ENCODE results near the gene KIDINS220.

The KIDINS220 gene

DNA sequence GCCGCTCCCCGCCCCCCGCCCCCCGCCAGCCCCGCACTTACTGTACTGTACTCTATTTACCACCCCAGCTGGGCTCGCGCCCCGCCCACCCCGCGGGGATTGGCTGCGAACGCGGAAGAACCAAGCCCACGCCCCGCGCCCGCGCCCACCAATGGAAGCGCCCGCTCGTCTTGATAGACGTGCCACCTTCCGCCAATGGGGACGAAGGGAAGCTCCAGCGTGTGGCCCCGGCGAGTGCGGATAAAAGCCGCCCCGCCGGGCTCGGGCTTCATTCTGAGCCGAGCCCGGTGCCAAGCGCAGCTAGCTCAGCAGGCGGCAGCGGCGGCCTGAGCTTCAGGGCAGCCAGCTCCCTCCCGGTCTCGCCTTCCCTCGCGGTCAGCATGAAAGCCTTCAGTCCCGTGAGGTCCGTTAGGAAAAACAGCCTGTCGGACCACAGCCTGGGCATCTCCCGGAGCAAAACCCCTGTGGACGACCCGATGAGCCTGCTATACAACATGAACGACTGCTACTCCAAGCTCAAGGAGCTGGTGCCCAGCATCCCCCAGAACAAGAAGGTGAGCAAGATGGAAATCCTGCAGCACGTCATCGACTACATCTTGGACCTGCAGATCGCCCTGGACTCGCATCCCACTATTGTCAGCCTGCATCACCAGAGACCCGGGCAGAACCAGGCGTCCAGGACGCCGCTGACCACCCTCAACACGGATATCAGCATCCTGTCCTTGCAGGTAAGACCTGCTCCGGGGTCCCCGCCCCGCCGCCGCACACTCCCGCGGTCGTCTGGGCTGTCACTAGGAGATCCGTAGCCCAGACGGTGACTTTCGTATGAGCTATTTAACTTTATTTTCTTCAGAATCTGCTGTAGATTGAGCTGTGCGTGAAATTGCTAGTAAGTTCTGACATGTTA, 155.4 kb downstream of the KIDINS220 start, which contains the start of gene ID2:
Gene ID2, plus strand, starts transcription at position 271 of the 907 bp plus-strand sequence. Its CDS starts 110 bp downstream, at position 381.
- Histone ChIP-seq H3K4me1 (ENCODE audit: control insufficient read depth, insufficient read depth, low read length) (peaks cover 44% of the 10 kb centered on the region), H3K9ac (ENCODE audit: low read length in 2 of 2) (peak within 1 kb of the TSS; percentile 87 to 98), H3K27me3 (ENCODE audit: control insufficient read depth in 1 of 2, insufficient read depth in 2 of 2, low read length in 2 of 2) (no peaks in the 10 kb centered on the region), H3K9me3 (ENCODE audit: control insufficient read depth in 2 of 2, low read length in 2 of 2) (no peaks in the 10 kb centered on the region), H3K27ac (ENCODE audit: low read length) (peak within 1 kb of the TSS; percentile 96), H3K36me3 (ENCODE audit: control insufficient read depth in 2 of 2, insufficient read depth in 2 of 2, low read length in 2 of 2) (no peaks in the 10 kb centered on the region), H3K4me3 (ENCODE audit: low read length in 2 of 2) (peak within 1 kb of the TSS; percentile 97 to 99)

DNA sequence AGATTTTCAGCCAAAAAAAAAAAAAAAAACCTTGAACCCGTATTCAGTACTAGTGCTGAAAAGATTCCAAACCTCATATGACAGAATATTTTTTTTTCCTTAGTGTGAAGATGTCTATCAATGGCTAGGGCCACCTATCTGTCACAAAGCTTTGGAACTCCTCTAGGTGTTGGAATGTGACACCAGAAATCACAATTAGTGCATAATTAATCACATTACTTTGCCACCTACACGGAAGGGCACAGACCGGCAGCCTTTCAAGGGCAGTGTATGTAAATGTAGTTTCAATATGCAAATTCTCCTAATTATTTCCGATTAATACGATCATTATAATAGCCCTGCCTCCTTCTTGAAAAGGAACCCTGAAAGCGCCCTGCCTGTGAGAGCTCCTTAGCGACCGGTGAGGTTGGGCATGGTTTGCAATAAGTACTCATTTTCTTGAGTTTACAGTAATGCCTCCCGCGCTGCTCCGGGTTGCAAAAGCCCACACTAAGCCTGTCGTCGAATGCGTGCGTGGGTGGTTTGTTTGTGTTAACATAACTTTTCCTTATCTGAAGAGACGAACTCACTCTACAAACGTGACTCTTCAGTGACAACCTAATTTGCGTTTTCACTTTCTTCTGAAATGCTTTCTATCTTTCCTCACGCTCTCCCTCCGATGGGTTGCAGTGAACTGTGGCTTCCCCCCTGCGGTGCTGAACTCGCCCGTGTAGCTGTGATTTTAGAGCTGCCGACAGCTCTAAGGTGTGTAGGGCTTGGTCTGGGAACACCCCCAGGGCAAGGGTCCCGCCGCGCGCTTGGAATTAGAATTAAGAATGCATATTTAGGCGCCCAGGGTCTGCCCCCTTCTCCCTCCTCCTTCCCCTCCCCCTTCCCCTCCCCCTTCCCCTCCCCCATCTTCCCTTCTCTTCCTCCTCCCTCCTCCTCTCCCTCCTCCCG, 156.3 kb downstream of the KIDINS220 start:
- Histone ChIP-seq H3K9me3 (ENCODE audit: control insufficient read depth in 2 of 2, low read length in 2 of 2) (no peaks in the 10 kb centered on the region), H3K4me3 (ENCODE audit: low read length in 2 of 2) (peak overlapping the region; percentile 81 to 83), H3K9ac (ENCODE audit: low read length in 2 of 2) (peak overlapping the region; percentile 78 to 86), H3K27me3 (ENCODE audit: control insufficient read depth in 1 of 2, insufficient read depth in 2 of 2, low read length in 2 of 2) (no peaks in the 10 kb centered on the region), H3K27ac (ENCODE audit: low read length) (peak overlapping the region; percentile 96), H3K4me1 (ENCODE audit: control insufficient read depth, insufficient read depth, low read length) (peaks cover 50% of the 10 kb centered on the region), H3K36me3 (ENCODE audit: control insufficient read depth in 2 of 2, insufficient read depth in 2 of 2, low read length in 2 of 2) (no peaks in the 10 kb centered on the region)

DNA sequence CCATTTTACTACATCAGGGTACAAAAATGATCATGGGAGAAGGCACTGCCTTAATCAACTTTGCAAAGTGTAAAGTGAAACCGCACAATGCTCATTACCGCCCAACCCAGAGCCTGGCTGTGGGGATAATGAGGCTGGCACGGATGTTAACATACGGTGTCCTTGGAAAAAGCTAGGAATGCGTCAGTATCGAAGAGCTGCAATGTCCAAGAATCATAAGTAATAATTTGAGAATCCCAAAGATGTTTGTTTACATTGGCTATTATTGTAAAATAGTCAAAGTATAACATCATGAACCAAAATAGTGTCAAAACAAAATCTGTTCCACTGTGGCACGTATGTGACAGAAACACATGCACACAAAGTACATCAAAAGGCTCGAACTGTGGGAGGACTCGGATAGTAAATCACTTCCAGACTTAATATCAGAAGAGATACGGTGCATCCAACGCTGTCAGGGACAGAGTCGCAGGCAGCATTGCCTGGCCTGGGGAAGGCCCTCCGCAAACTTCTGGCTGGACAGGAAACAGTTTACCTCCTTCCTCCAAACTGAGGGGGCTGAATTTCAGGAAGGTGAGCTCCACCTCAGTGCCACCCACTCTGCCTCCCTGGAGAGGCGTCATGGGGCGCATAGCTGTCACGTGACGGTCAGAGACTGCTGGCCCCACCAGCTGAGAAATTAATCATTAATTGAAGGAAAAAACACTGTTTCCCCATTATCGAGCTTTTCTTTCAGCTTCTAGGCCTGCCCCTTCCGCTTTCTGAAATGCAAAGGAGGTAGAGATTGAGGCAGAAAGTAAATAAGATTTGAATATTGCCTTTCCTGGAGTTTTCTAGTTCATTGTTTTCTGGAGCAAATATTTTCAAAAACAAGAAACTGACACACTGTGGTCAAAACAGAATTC, 157.3 kb downstream of the KIDINS220 start:
- Histone ChIP-seq H3K27ac (ENCODE audit: low read length) (peak overlapping the region; percentile 96), H3K36me3 (ENCODE audit: control insufficient read depth in 2 of 2, insufficient read depth in 2 of 2, low read length in 2 of 2) (no peaks in the 10 kb centered on the region), H3K9ac (ENCODE audit: low read length in 2 of 2) (peak overlapping the region; percentile 74 to 86), H3K4me3 (ENCODE audit: low read length in 2 of 2) (peak overlapping the region; percentile 79 to 81), H3K27me3 (ENCODE audit: control insufficient read depth in 1 of 2, insufficient read depth in 2 of 2, low read length in 2 of 2) (no peaks in the 10 kb centered on the region), H3K4me1 (ENCODE audit: control insufficient read depth, insufficient read depth, low read length) (peaks cover 50% of the 10 kb centered on the region), H3K9me3 (ENCODE audit: control insufficient read depth in 2 of 2, low read length in 2 of 2) (no peaks in the 10 kb centered on the region)

DNA sequence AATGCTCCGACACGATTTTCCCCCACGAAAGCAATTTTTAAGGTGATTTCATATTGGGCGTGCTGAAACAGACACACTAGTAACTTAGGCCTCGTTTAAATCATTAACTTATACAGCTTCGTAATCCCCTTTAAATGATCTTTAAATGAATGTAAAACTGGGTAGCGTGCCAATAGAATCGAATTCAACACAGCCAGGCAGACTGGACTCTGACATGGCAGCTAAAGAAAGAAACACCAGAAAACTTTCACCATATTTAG, 157.9 kb downstream of the KIDINS220 start:
- H3K4me1 ChIP-seq (ENCODE audit: control insufficient read depth, insufficient read depth, low read length) = peaks cover 44% of the 10 kb centered on the region

More for the DNA sequence above, 157.9 kb downstream of the KIDINS220 start:
- H3K4me3 ChIP-seq (ENCODE audit: low read length in 2 of 2) = peak overlapping the region; percentile 79 to 81
- H3K9ac ChIP-seq (ENCODE audit: low read length in 2 of 2) = peak overlapping the region; percentile 74 to 86
- no peaks in the 10 kb centered on the region for H3K27me3 ChIP-seq (ENCODE audit: control insufficient read depth in 1 of 2, insufficient read depth in 2 of 2, low read length in 2 of 2)
- H3K9me3 ChIP-seq (ENCODE audit: control insufficient read depth in 2 of 2, low read length in 2 of 2) = peaks cover 0 to 4% of the 10 kb centered on the region in 2 donors
- H3K27ac ChIP-seq (ENCODE audit: low read length) = peak overlapping the region; percentile 96
- H3K36me3 ChIP-seq (ENCODE audit: control insufficient read depth in 2 of 2, insufficient read depth in 2 of 2, low read length in 2 of 2) = no peaks in the 10 kb centered on the region
